ENCODE results near the gene OLA1.

DNA sequence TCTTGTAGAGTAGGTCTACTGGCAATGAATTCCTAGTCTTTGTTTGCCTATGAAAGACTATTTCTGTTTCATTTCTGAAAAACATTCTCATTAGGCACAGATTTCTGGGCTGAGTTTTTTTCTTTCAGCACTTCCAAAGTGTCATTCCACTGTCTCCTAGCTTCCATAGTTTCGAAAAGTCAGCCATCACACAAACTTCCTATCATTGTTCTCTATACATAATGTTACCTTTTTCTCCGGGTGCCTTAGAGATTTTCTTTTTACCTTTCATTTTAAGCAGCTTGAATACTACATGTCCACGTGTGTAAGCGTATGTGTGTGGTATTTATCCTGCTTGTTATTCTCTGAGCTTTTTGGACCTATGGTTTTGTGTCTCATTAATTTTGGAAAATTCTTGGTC, 55.7 kb downstream of the OLA1 start:
- TF ChIP-seq, protein P1, sequence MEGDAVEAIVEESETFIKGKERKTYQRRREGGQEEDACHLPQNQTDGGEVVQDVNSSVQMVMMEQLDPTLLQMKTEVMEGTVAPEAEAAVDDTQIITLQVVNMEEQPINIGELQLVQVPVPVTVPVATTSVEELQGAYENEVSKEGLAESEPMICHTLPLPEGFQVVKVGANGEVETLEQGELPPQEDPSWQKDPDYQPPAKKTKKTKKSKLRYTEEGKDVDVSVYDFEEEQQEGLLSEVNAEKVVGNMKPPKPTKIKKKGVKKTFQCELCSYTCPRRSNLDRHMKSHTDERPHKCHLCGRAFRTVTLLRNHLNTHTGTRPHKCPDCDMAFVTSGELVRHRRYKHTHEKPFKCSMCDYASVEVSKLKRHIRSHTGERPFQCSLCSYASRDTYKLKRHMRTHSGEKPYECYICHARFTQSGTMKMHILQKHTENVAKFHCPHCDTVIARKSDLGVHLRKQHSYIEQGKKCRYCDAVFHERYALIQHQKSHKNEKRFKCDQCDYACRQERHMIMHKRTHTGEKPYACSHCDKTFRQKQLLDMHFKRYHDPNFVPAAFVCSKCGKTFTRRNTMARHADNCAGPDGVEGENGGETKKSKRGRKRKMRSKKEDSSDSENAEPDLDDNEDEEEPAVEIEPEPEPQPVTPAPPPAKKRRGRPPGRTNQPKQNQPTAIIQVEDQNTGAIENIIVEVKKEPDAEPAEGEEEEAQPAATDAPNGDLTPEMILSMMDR (conservative IDR thresholded peaks at IDR 0.05; ENCODE audit: low read depth, low read length) = no peak
- TF ChIP-seq EZH2 (IDR thresholded peaks at IDR 0.05; ENCODE audit: low read length, unreplicated experiment) = no peak
- TF ChIP-seq EZH2phosphoT487 (IDR thresholded peaks at IDR 0.05; ENCODE audit: borderline replicate concordance, low read length) = no peak

All from PC-3 (cell line).